HT-29 (cell line): ENCODE data around the gene RPS6KA3. TPM values are rescaled to one million over a fixed set of nuclear protein-coding genes. Genes with fewer than 3 reads are reported as not detected.
A peak's percentile ranks its signal among the peaks of the same experiment; 100 is the strongest.
"Not testable (repeated sequence)": the region's sequence is repeated elsewhere in the genome, so short reads cannot be mapped to it uniquely, and the experiment has no call there.

Experiments
- DNase-seq: peaks from one replicate; pipeline ENCODE4 v3.0.0-alpha.2; 2015; ENCODE audit warnings: low spot score
- total RNA-seq: library from RNA; depleted of rRNA; stranded (reverse); fragments of >200 nt; shearing (Covaris generic); gene quantifications from 2 replicates; pipeline ENCODE4 v1.2.3, GENCODE V29; 2014

The RPS6KA3 gene
- total RNA-seq, 1 experiment from 2014 or later, result 16.0 TPM

GRCh38 chrX:20265221-20265725, 1.4 kb downstream of the RPS6KA3 start:
- peak; percentile 52 for DNase-seq

GRCh38 chrX:20263474-20263873, 3.2 kb downstream of the RPS6KA3 start:
- no peak for DNase-seq

- no peak for DNase-seq
Measured at GRCh38 chrX:20260885-20261284, 5.8 kb downstream of the RPS6KA3 start.

- DNase-seq, result no peak
Measured at GRCh38 chrX:20254712-20255299, 11.9 kb downstream of the RPS6KA3 start.

GRCh38 chrX:20253232-20253543, 13.5 kb downstream of the RPS6KA3 start:
- peak; percentile 23 for DNase-seq

GRCh38 chrX:20252381-20253231, 14.1 kb downstream of the RPS6KA3 start:
- DNase-seq, result peak; percentile 87

GRCh38 chrX:20251691-20252090, 15.0 kb downstream of the RPS6KA3 start:
- DNase-seq, result no peak

- not testable (repeated sequence) for DNase-seq
Measured at GRCh38 chrX:20250146-20250545, 16.6 kb downstream of the RPS6KA3 start.

- DNase-seq, result no peak
Measured at GRCh38 chrX:20248592-20249192, 18.0 kb downstream of the RPS6KA3 start.

- DNase-seq, result no peak
Measured at GRCh38 chrX:20244931-20245330, 21.8 kb downstream of the RPS6KA3 start.

GRCh38 chrX:20240201-20240600, 26.5 kb downstream of the RPS6KA3 start:
- DNase-seq, result no peak

- DNase-seq, result no peak
Measured at GRCh38 chrX:20237864-20238263, 28.8 kb downstream of the RPS6KA3 start.

- DNase-seq, result no peak
Measured at GRCh38 chrX:20235755-20236154, 31.0 kb downstream of the RPS6KA3 start.

- no peak for DNase-seq
Measured at GRCh38 chrX:20233336-20233735, 33.4 kb downstream of the RPS6KA3 start.

- no peak for DNase-seq
Measured at GRCh38 chrX:20231598-20231997, 35.1 kb downstream of the RPS6KA3 start.

- DNase-seq, result no peak
Measured at GRCh38 chrX:20230406-20230805, 36.3 kb downstream of the RPS6KA3 start.

GRCh38 chrX:20229155-20229554, 37.6 kb downstream of the RPS6KA3 start:
- DNase-seq, result no peak

GRCh38 chrX:20228245-20228644, 38.5 kb downstream of the RPS6KA3 start:
- DNase-seq, result no peak

- no peak for DNase-seq
Measured at GRCh38 chrX:20227116-20227515, 39.6 kb downstream of the RPS6KA3 start.

GRCh38 chrX:20225488-20225833, 41.2 kb downstream of the RPS6KA3 start:
- no peak for DNase-seq

GRCh38 chrX:20224814-20225487, 41.8 kb downstream of the RPS6KA3 start:
- DNase-seq, result no peak

- DNase-seq, result peak; percentile 64
Measured at GRCh38 chrX:20221902-20222301, 44.8 kb downstream of the RPS6KA3 start.
